Muscle of arm (tissue), 12 donors: ENCODE results near the gene SUOX. TPM values are rescaled to one million over a fixed set of nuclear protein-coding genes. Genes with fewer than 3 reads are reported as not detected.
"Not testable (repeated sequence)": the region's sequence is repeated elsewhere in the genome, so short reads cannot be mapped to it uniquely, and the experiment has no call there.

Source experiments
- DNase-seq: peaks from one replicate; pipeline ENCODE4 v3.0.0-alpha.2; 2013
- polyA plus RNA-seq, 12 donors: library from polyadenylated mRNA; unstranded; fragments of 120-200 nt; gene quantifications; one replicate each; pipeline ENCODE4 v1.2.1, GENCODE V29; 2013; ENCODE audit not compliant: insufficient read length in 12 of 12

The SUOX gene
- polyA plus RNA-seq, 12 donors, result 12.0 to 30.1 (median 14.7) TPM; not detected in 1

DNA sequence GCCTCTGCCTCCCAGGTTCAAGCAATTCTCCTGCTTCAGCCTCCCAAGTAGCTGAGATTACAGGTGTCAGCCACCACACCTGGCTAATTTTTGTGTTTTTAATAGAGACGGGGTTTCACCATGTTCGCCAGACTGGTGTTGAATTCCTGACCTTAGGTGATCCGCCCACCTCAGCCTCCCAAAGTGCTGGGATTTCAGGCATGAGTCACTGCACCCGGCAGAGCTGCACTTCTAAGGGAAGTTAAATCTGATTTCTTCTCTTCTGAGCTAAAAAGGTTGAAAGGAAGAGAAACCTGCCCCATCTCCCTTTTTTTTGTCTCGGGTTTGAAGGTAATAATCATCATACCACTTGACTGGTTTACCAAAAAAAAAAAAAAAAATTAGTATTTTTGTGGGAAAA lies 15.2 kb upstream of the SUOX start:
- not testable (repeated sequence) for DNase-seq

DNA sequence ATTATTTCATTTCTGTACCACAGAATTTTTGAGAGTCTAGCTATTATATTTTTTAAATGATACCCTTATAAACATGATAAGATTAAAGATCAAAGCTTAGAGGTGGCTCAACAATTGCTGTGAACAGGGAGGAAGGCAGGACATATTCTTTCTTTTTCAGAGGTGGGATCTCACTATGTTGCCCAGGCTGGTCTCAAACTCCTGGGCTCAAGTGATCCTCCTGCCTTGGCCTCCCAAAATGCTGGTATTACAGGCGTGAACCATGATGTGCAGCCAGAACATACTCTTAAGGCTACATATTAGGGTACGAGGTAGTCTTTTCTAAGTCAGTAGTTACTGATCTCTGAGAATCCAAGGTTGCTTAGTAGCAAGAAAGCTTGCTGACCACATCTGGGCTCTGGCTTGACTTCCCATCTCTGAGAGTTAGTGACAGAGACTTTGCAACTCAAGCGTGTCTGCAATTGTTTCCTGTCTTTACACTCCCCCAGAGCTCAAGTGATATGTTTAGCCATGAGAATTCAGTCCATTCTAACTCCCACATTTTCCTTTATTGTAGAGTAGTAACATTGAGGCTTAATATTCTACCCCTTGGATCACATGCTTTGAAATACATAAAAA lies 14.6 kb upstream of the SUOX start:
- no peak for DNase-seq

DNA sequence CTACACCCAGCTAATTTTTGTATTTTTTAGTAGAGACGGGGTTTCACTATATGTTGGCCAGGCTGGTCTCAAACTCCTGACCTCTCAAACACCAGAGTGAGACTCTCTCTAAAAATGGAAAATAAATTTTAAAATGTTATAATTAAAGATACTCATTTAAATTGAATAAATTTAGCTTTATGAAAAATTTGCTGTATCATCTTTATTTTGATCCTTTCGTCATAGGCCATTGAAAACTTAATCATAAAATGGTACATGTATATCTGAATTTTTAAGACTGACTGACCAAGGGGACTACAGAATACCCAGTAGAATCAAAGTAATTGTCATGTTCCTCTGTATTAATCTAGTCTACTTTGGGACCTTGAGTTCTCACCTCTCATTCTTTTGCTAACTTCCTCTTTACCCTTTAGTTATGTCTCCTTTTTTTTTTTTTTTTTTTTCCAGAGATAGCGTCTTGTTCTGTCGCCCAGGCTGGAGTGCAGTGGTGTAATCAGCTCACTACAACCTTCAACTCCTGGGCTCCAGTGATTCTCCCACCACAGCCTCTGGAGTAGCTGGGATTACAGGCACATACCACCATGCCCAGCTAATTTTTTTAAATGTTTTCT lies 13.7 kb upstream of the SUOX start:
- no peak for DNase-seq

DNA sequence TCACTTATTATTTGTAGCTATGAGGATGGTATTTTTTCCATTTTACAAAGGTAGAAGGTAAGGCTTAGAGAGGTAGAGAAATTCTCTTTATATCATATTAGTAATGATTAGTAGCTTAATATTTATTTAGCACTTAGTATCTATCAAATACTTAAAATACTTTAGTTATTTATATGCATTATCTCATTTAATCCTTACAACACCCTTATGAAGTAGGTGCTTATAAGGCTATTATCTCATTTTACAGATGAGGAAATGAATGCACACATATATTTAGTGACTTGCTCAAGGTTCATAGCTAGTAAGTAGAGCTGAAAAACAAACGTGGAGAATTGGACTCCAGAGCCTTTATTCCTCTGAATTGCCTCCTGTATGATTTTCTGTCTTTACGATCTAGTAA lies 12.2 kb upstream of the SUOX start:
- DNase-seq, result no peak

DNA sequence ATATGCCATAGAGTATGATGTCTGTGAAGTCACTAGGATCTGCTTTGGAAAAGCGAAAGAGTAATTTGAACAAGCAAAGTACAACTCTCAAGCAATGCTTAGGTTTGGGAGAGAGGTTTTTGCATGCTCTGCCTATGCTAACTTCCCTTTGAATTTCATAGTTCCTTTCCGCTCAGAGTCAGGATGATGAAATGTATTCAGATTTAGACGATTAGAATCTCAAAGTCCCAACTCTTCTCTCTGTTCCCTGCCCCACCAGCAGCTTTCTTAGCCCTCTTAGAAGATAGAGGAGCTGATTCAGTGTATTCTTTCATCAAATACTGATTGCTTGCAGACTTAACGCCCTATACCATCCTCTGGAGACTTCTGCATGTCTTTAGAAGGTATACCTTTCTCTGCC lies 11.7 kb upstream of the SUOX start:
- no peak for DNase-seq

DNA sequence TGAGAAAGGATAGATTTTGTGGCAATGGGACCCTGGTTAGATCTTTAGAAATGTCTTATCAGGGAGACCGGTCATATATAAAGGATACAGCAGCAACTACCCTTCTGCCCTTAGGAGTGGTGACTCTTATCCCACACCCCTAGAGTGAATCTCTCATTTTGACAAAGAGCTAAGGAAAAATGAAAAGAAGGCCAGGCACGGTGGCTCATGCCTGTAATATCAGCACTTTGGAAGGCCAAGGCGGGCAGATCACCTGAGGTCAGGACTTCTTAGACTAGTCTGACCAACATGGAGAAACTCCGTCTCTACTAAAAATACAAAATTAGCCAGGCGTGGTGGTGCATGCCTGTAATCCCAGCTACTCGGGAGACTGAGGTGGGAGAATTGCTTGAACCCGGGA lies 11.1 kb upstream of the SUOX start:
- not testable (repeated sequence) for DNase-seq

DNA sequence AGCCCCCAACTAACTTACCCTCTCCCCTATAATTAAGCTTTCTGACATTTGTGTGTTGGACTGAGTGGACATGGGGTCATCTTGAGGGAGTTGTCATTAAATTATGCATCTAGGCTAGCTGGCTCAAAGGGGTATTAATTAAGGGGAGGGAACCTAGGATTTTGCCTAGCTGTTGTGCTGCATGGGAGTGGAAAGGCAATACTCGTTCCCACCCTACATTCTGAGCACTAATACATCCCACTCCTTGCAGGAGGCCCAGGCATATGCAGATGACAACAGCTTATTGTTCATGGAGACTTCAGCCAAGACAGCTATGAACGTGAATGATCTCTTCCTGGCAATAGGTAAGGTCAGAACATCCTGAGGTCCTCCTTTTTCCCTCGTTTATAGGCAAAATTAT lies 6.0 kb upstream of the SUOX start:
- no peak for DNase-seq

DNA sequence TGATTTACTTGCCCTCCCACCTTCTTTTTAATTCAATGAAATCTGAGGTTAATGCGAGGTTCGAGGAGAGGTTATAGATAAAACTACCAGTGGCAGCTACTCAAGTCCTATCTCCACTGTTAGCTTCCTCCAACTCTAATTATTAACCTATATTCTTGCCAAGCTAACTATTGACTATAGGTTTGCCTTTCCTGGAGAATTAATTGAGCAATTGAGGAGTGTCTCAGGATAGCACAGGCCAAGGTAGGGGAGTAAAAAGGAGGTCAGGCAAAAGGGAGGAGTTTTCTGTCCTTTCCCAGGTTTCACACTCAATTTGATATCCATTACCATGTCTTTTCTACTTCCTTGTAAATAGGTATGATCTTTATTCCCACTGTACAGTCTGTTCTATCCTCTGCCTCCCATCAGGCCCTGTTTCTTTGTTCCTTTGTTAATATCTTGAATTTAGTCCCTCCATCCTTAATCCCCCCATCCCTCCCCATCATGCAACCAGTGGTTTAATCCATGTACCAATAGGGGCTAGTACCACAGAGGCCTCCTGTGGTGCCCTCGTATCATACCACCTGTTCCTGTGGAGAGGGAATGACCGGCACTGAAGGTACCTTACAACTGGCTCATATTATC lies 3.7 kb upstream of the SUOX start:
- DNase-seq, result no peak

DNA sequence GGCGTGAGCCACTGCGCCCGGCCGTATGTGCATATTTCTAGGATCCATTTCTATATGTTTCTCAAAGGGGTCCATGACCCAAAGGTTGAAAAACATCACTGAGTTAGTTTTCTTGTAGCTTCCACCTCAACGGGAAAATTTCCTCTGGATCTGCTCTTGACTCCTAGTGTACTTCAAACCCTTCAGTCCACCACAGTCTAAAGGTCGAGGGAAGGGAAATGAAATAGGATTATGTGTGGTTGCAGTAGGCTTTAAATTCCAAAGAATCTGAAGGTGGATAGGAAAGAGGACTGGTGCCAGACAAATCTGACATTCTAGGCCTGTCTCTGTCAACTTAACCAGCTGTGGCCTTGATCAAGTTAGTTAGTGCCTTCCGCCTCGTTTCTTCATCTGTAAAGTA lies 1.7 kb upstream of the SUOX start:
- no peak for DNase-seq

DNA sequence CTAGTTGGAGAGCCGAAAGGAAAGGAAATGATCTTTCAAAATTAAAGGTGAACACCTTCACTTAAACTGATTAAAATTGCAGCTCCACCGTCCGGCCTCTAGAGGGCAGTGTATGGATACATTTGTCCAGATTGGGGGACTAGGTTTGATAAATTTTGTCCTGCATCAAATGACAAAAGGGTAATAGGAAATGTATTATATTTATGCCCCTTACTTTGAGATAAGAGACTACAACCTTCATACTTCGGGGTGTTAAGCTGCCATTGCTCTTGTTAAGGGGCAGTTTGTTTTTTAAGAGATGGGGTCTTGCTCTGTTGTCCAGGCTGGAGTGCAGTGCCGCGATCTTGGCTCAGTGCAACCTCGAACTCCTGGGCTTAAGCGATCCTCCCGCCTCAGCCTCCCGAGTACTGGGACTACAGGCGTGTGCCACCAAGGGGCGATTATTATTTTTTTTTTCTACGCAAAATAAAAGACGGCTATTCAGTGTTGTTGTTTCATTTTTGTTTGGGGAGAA lies 818 bp upstream of the SUOX start:
- peak; percentile 71 for DNase-seq

DNA sequence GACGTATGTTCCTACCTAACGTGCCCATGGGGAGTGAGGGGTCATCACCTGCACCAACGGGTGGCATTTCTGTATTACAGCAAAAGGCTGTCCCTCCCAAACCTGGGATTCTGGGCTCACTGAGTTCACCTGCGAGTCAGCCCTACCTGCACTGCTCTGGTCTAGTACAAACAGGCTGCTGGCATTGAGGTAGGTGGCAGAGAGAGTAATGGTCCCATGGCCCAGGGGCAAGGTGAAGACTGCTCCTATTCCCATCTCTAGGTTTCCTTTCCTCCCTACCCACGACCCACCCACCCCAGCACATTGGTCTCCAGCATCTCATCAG lies 421 bp downstream of the SUOX start:
- no peak for DNase-seq

DNA sequence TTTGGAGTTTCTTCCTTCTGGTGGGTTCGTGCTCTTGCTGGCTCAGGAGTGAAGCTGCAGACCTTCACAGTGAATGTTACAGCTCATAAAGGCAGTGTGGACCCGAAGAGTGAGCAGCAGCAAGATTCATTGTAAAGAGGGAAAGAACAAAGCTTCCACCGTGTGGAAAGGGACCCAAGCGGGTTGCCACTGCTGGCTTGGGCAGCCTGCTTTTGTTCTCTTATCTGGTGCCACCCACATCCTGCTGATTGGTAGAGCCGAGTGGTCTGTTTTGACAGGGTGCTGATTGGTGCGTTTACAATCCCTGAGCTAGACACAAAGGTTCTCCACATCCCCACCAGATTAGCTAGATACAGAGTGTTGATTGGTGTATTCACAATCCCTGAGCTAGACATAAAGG lies 2.4 kb downstream of the SUOX start:
- DNase-seq, result not testable (repeated sequence)

DNA sequence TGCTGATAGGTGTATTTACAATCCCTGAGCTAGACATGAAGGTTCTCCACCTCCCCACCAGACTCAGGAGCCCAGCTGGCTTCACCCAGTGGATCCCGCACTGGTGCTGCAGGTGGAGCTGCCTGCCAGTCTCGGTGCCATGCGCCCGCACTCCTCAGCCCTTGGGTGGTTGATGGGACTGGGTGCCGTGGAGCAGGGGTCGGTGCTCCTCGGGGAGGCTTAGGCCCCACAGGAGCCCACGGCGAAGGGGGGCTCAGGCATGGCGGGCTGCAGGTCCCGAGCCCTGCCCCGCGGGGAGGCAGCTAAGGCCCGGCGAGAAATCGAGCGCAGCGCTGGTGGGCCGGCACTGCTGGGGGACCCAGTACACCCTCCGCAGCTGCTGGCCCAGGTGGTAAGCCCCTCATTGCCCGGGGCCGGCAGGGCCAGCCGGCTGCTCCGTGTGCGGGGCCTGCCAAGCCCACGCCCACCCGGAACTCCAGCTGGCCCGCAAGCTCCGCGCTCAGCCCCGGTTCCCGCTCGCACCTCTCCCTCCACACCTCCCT lies 3.0 kb downstream of the SUOX start:
- DNase-seq, result not testable (repeated sequence)

DNA sequence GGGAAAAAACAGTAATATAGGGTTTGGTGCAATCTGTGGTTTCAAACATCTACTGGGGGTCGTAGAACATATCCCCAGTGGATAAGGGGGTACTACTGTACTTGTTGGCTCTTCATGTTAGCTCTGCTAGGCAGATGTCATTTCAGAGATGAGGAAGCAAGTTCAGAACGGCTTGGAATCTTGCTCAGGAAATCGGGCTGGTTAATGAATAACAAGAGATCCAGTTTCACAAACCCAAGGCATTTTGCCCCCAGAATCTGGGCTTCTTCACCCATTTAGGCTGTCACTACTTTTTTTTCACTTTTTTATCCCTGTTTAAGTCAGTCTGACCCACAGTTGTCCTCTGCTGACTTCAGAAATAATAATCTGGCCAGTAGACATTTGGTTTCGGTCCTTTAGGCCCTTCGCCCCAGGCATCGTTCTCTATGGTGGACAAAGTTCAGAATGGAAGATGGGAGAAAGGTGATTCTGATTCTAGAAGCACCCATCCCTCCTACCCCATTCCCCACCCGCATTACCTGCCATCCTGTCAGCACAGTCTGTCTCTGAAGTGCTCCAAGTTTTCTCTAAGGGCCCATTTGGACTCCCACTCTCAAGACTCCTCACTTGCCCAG lies 4.5 kb downstream of the SUOX start:
- no peak for DNase-seq

DNA sequence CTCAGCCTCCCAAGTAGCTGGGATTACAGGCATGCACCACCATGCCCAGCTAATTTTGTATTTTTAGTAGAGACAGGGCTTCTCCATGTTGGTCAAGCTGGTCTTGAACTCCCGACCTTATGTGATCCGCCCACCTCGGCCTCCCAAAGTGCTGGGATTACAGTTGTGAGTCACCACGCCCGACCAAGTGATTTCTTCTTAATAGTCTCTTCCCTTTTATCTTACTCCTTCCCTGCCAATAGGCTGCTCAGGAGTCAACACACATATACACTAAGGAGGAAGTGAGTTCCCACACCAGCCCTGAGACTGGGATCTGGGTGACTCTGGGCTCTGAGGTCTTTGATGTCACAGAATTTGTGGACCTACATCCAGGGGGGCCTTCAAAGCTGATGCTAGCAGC lies 6.3 kb downstream of the SUOX start:
- not testable (repeated sequence) for DNase-seq

DNA sequence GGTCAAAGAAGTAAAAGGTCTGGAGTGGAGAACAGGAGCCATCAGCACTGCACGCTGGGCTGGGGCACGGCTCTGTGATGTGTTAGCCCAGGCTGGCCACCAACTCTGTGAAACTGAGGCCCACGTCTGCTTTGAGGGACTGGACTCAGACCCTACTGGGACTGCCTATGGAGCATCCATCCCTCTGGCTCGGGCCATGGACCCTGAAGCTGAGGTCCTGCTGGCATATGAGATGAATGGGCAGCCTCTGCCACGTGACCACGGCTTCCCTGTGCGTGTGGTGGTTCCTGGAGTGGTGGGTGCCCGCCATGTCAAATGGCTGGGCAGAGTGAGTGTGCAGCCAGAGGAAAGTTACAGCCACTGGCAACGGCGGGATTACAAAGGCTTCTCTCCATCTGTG lies 7.1 kb downstream of the SUOX start:
- DNase-seq, result no peak

DNA sequence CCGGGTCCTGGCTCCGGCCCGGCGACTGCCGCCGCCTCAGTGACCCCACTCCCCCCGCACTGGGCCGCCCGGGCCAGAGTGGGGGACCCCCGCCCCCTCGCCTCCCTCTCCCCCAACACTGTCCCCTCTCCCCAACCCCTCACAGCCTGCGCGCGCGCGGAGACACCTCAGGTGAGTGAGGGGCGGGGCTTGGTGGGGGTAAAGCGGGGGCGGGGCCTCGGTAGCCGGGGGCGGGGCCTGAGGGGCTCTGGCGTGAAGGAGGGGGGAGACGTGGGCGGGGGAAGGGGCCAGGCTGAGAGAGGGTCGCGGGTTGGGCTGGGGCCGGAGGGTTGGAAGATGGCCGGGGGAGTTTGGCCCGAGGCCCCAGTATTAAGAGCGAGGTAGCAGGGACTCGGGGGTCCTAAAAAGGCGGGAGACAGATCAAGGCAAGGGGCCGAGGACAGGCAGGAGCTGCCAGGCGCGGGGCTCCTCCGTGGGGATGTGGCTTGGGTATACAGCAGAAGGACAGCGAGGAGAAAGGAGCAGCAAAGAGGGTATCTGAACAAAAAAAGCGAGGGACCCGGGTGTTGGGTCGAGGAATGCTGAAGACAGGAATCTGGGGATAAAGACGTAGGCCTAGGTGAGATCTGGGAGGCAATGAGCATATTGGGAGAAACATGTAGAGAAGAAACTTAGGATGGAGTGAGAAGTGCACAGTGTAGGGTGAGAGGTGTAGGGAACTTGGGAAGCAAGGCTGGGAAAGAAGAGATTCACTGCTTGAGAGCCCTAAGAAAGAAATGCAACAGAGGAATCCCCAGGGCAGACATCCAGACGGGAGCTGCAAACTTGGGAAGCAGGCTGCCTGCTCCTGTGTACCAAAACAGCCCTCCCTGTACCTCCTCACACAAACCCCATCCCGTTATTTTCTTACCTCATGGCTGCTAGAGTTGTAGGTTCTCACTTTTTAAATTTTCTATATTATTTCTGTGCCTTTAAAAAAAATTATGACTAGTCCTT lies 10.8 kb downstream of the SUOX start:
- DNase-seq, result peak; percentile 49

DNA sequence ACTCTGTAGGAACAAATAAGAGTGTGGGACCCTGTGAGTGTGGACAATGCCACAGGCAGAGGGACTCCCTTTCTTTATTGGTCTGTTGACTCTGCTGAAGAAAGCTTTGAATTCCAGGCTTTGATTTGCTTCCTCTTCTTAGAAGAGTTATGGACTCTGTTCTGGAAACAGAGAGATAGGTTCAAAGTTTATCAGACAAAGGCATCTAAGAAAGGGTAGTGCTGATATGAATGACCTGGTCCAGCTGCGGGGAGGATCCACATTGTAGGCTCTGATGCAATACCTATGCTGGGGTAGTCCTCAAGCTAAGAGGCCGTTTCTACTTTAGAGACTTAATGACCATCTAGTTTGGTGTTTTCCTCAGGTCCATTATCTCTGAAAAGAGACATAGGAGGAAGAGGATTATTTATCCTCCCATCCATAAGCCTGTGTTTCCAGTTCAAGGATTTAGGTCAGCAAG lies 13.1 kb downstream of the SUOX start:
- no peak for DNase-seq

DNA sequence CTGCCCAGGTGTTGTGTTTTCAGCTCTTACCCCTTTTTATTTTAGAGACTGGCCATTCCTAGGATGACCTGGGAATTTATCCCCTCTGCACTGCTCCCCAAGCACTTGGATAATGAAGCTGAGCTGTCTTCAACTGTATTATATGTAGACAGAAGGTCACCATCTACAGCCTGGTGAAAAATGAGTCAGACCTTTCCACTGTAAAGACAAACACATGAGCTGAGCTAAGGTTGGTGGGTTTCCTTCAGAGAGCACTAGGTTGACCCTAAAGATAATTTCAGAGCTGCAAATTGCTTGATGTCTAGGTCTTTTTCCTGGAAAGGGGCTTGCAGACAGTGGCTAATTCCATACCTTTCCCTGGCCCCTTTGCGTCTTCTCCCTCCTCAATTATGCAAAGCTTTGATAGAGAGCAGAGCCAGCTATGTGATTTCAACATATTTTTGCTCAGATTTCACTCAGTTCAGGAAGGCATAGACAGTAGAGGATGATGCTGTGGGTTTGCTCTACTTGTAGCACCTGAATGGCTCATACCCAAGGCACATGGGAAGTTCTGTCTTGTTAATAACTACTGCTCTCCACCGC lies 14.5 kb downstream of the SUOX start:
- no peak for DNase-seq

DNA sequence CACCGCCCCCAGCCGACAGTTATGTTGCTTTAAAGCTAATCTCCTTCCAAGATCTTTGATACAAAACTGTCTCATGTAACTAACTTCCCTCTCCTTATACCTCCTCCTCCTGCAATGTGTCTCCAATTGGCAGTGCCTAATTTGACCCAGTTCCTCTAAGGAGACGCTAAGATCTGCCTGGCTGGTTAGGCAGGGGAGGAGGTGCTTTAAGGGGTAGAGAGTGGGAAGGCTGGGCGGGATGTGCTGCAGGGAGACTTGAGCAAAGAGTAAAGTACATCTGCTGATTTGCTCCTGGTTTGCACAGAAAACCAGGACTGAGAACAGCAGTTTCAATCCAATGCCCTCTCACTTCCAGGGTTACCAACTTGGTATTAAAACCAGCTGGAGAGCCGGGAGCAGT lies 16.4 kb downstream of the SUOX start:
- no peak for DNase-seq

DNA sequence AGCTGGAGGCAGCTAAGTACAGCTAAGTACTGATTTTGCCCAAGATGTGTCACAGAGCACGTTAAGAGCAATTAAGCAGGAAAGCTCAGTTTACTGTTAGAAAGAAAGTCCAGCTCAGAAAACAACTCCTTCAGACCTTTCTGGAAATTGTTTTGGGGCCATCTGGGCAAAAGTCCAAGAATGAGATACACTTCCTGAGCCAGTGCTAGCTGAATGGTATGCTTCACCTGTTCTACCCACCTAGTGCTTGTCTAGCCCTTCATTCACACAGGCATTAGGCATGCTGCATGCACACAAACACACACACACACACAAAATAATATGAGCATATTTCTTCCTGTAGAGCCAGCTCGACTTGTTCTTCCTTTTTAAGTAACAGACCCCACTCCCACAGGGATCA lies 17.1 kb downstream of the SUOX start:
- no peak for DNase-seq
